Panc1 (cell line): ENCODE data around the gene EIF1. TPM values are rescaled to one million over a fixed set of nuclear protein-coding genes. Genes with fewer than 3 reads are reported as not detected.
A peak's percentile ranks its signal among the peaks of the same experiment; 100 is the strongest.

Source experiments
- ATAC-seq: fragments of 200-7000 bp; cut with Tn5 transposase; 2 replicates; pipeline ENCODE4 v1.9.1; 2020; ENCODE audit warnings: mild to moderate bottlenecking, moderate library complexity
- BruUV-seq: library from RNA; stranded (reverse); fragments of 400-500 nt; replicated peaks from 2 replicates; lab custom pipeline; 2021; lab: Mats Ljungman, UMichigan
- CTCF ChIA-PET: fragments of 300-600 bp; sonication (Branson Sonifier 250); formaldehyde crosslinking; loops from one replicate; lab custom pipeline; 2022; ENCODE audit warnings: antibody characterized with exemption; lab: Charles Lee
- POLR2A ChIA-PET: fragments of 300-600 bp; sonication (Branson Sonifier 250); formaldehyde crosslinking; loops from one replicate; lab custom pipeline; 2022; ENCODE audit warnings: antibody characterized with exemption; lab: Charles Lee
- DNase-seq: peaks from one replicate; pipeline ENCODE4 v3.0.0-alpha.2; 2010; ENCODE audit warnings: low read depth, low spot score
- H3K27ac ChIP-seq: 2 replicates; pipeline ENCODE4 v1.5.1; 2011; ENCODE audit warnings: mild to moderate bottlenecking, low read length, inconsistent platforms
- H3K27me3 ChIP-seq: fragments of 200-500 bp; sonication (Bioruptor generic); 2 replicates; pipeline ENCODE4 v1.6.0; 2014; ENCODE audit warnings: low read length, inconsistent platforms; ENCODE audit not compliant: control insufficient read depth, insufficient read depth
- H3K36me3 ChIP-seq: fragments of 200-500 bp; sonication (Bioruptor generic); 2 replicates; pipeline ENCODE4 v1.5.1; 2014; ENCODE audit warnings: inconsistent platforms, mild to moderate bottlenecking, low read length, moderate library complexity; ENCODE audit not compliant: control insufficient read depth, insufficient read depth
- H3K4me1 ChIP-seq: 2 replicates; pipeline ENCODE4 v1.5.1; 2011; ENCODE audit warnings: inconsistent platforms, mild to moderate bottlenecking, low read length, moderate library complexity; ENCODE audit not compliant: control insufficient read depth, insufficient read depth
- H3K4me3 ChIP-seq, 2 experiments: 2 replicates each; pipeline ENCODE4 v1.5.1; 2011 to 2012; ENCODE audit warnings: low read depth in 2 of 2, low read length in 2 of 2, mild to moderate bottlenecking in 2 of 2, inconsistent platforms in 1 of 2, moderate library complexity in 1 of 2
- H3K9me3 ChIP-seq: fragments of 200-500 bp; sonication (Bioruptor generic); 2 replicates; pipeline ENCODE4 v1.5.1; 2014; ENCODE audit warnings: low read depth, mild to moderate bottlenecking, inconsistent platforms, low read length, moderate library complexity; ENCODE audit not compliant: control insufficient read depth, insufficient read depth
- CTCF ChIP-seq: fragments of 450-650 bp; IDR thresholded peaks from 2 replicates; pipeline ENCODE4 v1.5.1; 2017; ENCODE audit warnings: mild to moderate bottlenecking
- POLR2AphosphoS5 ChIP-seq: IDR thresholded peaks from 2 replicates; pipeline ENCODE4 v1.6.1; 2012; ENCODE audit warnings: mild to moderate bottlenecking, low read depth, low read length, moderate library complexity
- REST ChIP-seq, 2 experiments: IDR thresholded peaks; 2 replicates each; pipeline ENCODE4 v1.6.1; 2011 to 2012; ENCODE audit warnings: low read depth in 2 of 2, control low read depth in 1 of 2, low read length in 1 of 2, mild to moderate bottlenecking in 1 of 2, moderate library complexity in 1 of 2; ENCODE audit not compliant: insufficient read depth in 1 of 2
- SIN3A ChIP-seq: IDR thresholded peaks from 2 replicates; pipeline ENCODE4 v1.6.1; 2012; ENCODE audit warnings: low read depth, mild to moderate bottlenecking, low read length, moderate library complexity, borderline replicate concordance; ENCODE audit not compliant: insufficient read depth
- TCF7L2 ChIP-seq: IDR thresholded peaks from 2 replicates; pipeline ENCODE4 v1.6.1; 2011; ENCODE audit warnings: mild to moderate bottlenecking, low read depth, low read length, inconsistent platforms
- in situ Hi-C: cut with HindIII; loops from 2 replicates; pipeline ENCODE4 v1.10.0; 2016; ENCODE audit warnings: low sequenced_read_pairs, low pct_unique_long_range_greater_than_20kb
- intact Hi-C: fragments of 100-400 bp; cut with micrococcal nuclease; formaldehyde crosslinking; loops from one replicate; pipeline ENCODE4 v1.10.0; 2022; ENCODE audit not compliant: unreplicated experiment
- total RNA-seq: library from RNA; stranded (reverse); gene quantifications from one replicate; pipeline ENCODE4 v1.2.1, GENCODE V29; 2021; ENCODE audit not compliant: unreplicated experiment

Gene EIF1
- total RNA-seq, 1 experiment from 2014 or later: 747 TPM

- BruUV-seq: no TSS peak
- ChIA-PET CTCF (no interaction called here), POLR2A (no interaction called here)
- intact Hi-C loops (no loop called here), in situ Hi-C loops (no loop called here)
- Histone ChIP-seq H3K4me1 (peaks cover 13% of the 10 kb centered on the region; the same call in 1 of the 2 replicates), H3K36me3 (no peaks in the 10 kb centered on the region), H3K27me3 (no peaks in the 10 kb centered on the region), H3K4me3 (no peak overlapping the region), H3K27ac (no peak overlapping the region), H3K9me3 (no peaks in the 10 kb centered on the region)
- peak; percentile 17; the same call in 1 of the 2 replicates for ATAC-seq
- DNase-seq: no peak
- TF ChIP-seq SIN3A (no peak), TCF7L2 (no peak), CTCF (no peak), REST (IDR thresholded peaks at IDR 0.05; ENCODE audit: insufficient read depth in 1 of 2, low read depth in 2 of 2, low read length in 1 of 2) (no peak), POLR2AphosphoS5 (no peak)
These were observed 32.2 kb upstream of the EIF1 start for GRCh38 chr17:41656249-41657023.

GRCh38 chr17:41657176-41657754 lies 31.4 kb upstream of the EIF1 start:
- Histone ChIP-seq H3K27me3 (no peaks in the 10 kb centered on the region), H3K27ac (no peak overlapping the region), H3K9me3 (no peaks in the 10 kb centered on the region), H3K4me3 (no peak overlapping the region), H3K4me1 (peaks cover 13% of the 10 kb centered on the region; the same call in 1 of the 2 replicates), H3K36me3 (no peaks in the 10 kb centered on the region)
- intact Hi-C loops (no loop called here), in situ Hi-C loops (no loop called here)
- no peak for TF ChIP-seq POLR2AphosphoS5
- DNase-seq (no peak), ATAC-seq (no peak)
- ChIA-PET POLR2A (no interaction called here), CTCF (interaction anchor here (0.6 to 1.3 kb wide), 2 partner anchors 9 to 652 kb away, joined by 3 to 5 read pairs; no protein-coding TSS in a partner anchor)
- no TSS peak for BruUV-seq

- ATAC-seq (no peak), DNase-seq (no peak)
- H3K4me3 ChIP-seq: no peak overlapping the region
- no peaks in the 10 kb centered on the region for H3K27me3 ChIP-seq
- POLR2A ChIA-PET: no interaction called here
- in situ Hi-C loops (no loop called here), intact Hi-C loops (no loop called here)
- no peaks in the 10 kb centered on the region for H3K36me3 ChIP-seq
- H3K9me3 ChIP-seq: no peaks in the 10 kb centered on the region
- H3K4me1 ChIP-seq: peaks cover 13% of the 10 kb centered on the region; the same call in 1 of the 2 replicates
- no TSS peak for BruUV-seq
- CTCF ChIA-PET: interaction anchor here (1.3 kb wide), 1 partner anchor 9 kb away, joined by 5 read pairs; no protein-coding TSS in a partner anchor
- H3K27ac ChIP-seq: no peak overlapping the region
- TF ChIP-seq SIN3A (no peak), CTCF (no peak), TCF7L2 (no peak), POLR2AphosphoS5 (no peak), REST (IDR thresholded peaks at IDR 0.05; ENCODE audit: insufficient read depth in 1 of 2, low read depth in 2 of 2, low read length in 1 of 2) (no peak)
These were observed 30.7 kb upstream of the EIF1 start for GRCh38 chr17:41657936-41658335.
